Muscle of leg (tissue), 11 donors: ENCODE results near the gene PIK3R6. TPM values are rescaled to one million over a fixed set of nuclear protein-coding genes. Genes with fewer than 3 reads are reported as not detected.

Experiments used
- DNase-seq: peaks from one replicate; pipeline ENCODE4 v3.0.0; 2013
- H3K27ac ChIP-seq: one replicate; pipeline ENCODE4 v1.5.1; 2013; ENCODE audit warnings: mild to moderate bottlenecking, low read length, control low read depth
- H3K27me3 ChIP-seq: one replicate; pipeline ENCODE4 v1.6.1; 2013; ENCODE audit warnings: low read length; ENCODE audit not compliant: control insufficient read depth, insufficient read depth
- H3K36me3 ChIP-seq: one replicate; pipeline ENCODE4 v1.6.1; 2013; ENCODE audit warnings: low read length; ENCODE audit not compliant: control insufficient read depth, insufficient read depth
- H3K4me1 ChIP-seq: one replicate; pipeline ENCODE4 v1.6.1; 2013; ENCODE audit warnings: low read length; ENCODE audit not compliant: control insufficient read depth, insufficient read depth
- H3K4me3 ChIP-seq: one replicate; pipeline ENCODE4 v1.5.1; 2013; ENCODE audit warnings: low read length, control low read depth
- H3K9me3 ChIP-seq: replicated peaks from 2 replicates; pipeline ENCODE4 v1.6.1; 2013; ENCODE audit warnings: low read depth, low read length; ENCODE audit not compliant: control insufficient read depth
- WGBS: methylation state at CpG from one replicate; pipeline ENCODE4 v1.1.5; 2013; ENCODE audit warnings: missing lambda C conversion rate; ENCODE audit not compliant: insufficient coverage; 5-methylcytosine and 5-hydroxymethylcytosine counted together
- polyA plus RNA-seq, 8 donors: library from polyadenylated mRNA; unstranded; fragments of 120-200 nt; gene quantifications; one replicate each; pipeline versions ENCODE4 v1.2.1 to v1.2.3, GENCODE V29; 2013; ENCODE audit warnings: inconsistent platforms in 1 of 8, low replicate concordance in 1 of 8; ENCODE audit not compliant: insufficient read length in 8 of 8, insufficient read depth in 1 of 8
- total RNA-seq: library from RNA; stranded (reverse); fragments of 120-200 nt; gene quantifications from one replicate; pipeline ENCODE4 v1.2.4, GENCODE V29; 2013

Gene PIK3R6
- total and polyA plus RNA-seq, 9 donors: 1.5 to 6.5 (median 4.9) TPM

- Histone ChIP-seq H3K27ac (no peak overlapping the region), H3K27me3 (no peaks in the 10 kb centered on the region), H3K4me1 (no peaks in the 10 kb centered on the region), H3K36me3 (no peaks in the 10 kb centered on the region), H3K9me3 (no peaks in the 10 kb centered on the region), H3K4me3 (no peak overlapping the region)
- no peak for DNase-seq
- no CpG with 5 or more reads among the region's 5 CpGs for WGBS
Observed at GRCh38 chr17:8851600-8851999, 15.9 kb downstream of the PIK3R6 start.

DNA sequence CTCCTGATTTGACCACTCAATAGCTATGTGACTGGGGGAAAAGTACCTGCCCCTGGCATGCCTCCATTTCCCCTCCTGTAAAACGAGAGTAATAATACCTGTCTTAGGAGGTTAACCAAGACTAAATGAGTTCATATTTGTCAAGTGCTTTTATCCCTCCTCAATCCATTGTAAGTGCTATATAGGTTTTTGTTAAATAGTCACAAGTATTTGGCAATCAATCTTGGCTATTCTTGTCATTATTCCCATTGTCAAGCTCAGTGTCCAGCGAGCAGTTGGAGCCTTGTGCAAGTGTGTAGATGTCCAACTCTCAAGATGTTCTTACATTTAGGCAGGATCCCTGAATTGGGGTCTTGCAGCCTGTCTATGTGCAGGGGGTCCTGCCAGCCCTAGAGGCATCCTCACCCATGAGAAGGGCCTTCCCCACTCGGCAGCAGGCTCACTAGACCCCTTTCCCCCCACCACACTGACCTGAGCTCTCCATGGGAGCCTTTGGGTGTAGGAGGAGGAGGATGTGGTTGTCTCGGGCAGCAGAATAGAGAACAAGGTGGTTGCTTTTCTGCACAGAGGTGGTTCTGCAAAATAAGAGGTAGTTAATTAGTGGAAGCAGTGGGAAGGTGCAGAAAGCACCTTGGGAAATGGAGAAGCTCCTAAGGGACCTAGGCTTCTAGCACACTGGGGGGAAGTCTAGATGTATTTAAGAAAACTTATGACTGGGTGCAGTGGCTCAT is 18.0 kb downstream of the PIK3R6 start:
- Histone ChIP-seq H3K4me1 (no peaks in the 10 kb centered on the region), H3K36me3 (no peaks in the 10 kb centered on the region), H3K27me3 (no peaks in the 10 kb centered on the region), H3K9me3 (no peaks in the 10 kb centered on the region), H3K4me3 (no peak overlapping the region), H3K27ac (no peak overlapping the region)
- WGBS: 100% methylated on average over 1 of the region's 4 CpGs
- no peak for DNase-seq

GRCh38 chr17:8847891-8848290 is 19.6 kb downstream of the PIK3R6 start:
- no peak overlapping the region for H3K27ac ChIP-seq
- no peaks in the 10 kb centered on the region for H3K27me3 ChIP-seq
- no peaks in the 10 kb centered on the region for H3K9me3 ChIP-seq
- no peak for DNase-seq
- no peaks in the 10 kb centered on the region for H3K4me1 ChIP-seq
- H3K4me3 ChIP-seq: no peak overlapping the region
- H3K36me3 ChIP-seq: no peaks in the 10 kb centered on the region
- 60% methylated on average over 1 of the region's 2 CpGs for WGBS

GRCh38 chr17:8846768-8847211 is 20.7 kb downstream of the PIK3R6 start:
- H3K4me1 ChIP-seq: no peaks in the 10 kb centered on the region
- no peaks in the 10 kb centered on the region for H3K27me3 ChIP-seq
- no peak overlapping the region for H3K27ac ChIP-seq
- no peaks in the 10 kb centered on the region for H3K36me3 ChIP-seq
- no peak for DNase-seq
- H3K4me3 ChIP-seq: no peak overlapping the region
- H3K9me3 ChIP-seq: no peaks in the 10 kb centered on the region

DNA sequence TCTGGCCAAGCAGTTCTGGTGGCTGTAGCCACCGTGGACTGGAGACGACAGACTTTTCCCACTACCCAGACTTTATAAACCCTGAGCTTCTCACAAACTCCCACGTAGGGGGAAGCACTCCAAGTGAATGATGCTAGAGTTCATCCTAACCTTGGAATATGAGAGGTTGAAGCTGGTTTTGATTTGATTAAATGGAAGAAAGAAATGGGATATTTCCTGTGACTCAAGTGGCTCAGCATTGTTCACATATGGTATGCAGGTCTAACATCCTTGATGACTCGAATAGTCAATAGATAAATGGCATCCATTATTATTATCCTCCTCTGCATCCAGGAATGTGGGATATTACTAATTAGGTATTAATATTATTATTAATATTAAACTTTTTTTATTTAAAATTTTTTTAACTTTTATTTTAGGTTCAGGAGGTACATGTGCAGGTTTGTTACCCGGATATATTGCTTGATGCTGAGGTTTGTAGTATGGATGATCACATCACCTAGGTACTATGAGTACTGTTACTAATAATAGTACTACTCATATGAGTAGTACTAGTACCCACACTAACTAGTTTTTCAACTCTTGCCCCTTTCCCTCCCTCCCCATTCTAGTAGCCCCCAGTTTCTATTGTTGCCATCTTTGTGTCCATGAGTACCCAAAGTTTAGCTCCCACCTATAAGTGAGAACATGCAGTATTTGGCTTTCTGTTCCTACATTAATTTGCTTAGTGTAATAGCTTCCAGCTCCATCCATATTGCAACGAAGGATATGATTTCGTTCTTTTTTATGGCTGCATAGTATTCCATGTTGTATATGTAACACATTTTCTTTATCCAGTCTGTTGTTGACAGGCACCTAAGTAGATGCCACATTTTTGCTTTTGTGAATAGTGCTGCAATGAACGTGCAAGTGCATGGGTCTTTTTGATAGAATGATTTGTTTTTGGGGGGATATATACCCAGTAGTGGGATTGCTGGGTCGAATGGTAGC is 22.9 kb downstream of the PIK3R6 start:
- Histone ChIP-seq H3K36me3 (no peaks in the 10 kb centered on the region), H3K27me3 (no peaks in the 10 kb centered on the region), H3K9me3 (no peaks in the 10 kb centered on the region), H3K27ac (no peak overlapping the region), H3K4me1 (no peaks in the 10 kb centered on the region), H3K4me3 (no peak overlapping the region)
- no CpG with 5 or more reads among the region's 9 CpGs for WGBS
- no peak for DNase-seq

GRCh38 chr17:8843344-8843743 is 24.1 kb downstream of the PIK3R6 start:
- peak; percentile 35 for DNase-seq
- Histone ChIP-seq H3K9me3 (no peaks in the 10 kb centered on the region), H3K4me3 (no peak overlapping the region), H3K4me1 (no peaks in the 10 kb centered on the region), H3K27me3 (no peaks in the 10 kb centered on the region), H3K36me3 (no peaks in the 10 kb centered on the region), H3K27ac (no peak overlapping the region)
- WGBS: no CpG with 5 or more reads among the region's 2 CpGs

DNA sequence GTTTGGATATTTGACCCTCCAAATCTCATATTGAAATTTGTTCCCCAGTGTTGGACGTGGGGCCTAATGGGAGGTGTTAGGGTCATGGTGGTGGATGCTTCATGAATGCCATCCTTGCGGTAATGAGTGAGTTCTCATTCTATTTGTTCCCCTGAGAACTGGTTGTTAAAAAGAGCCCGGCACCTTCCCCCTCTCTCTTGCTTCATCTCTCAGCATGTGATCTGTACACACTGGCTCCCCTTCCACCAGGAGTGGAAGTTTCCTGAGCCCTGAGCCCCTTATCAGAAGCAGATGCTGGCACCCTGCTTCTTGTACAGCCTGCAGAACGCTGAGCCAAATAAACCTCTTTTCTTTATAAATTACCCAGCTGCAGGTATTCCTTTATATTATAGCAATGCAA is 25.6 kb downstream of the PIK3R6 start:
- no peaks in the 10 kb centered on the region for H3K4me1 ChIP-seq
- H3K27ac ChIP-seq: no peak overlapping the region
- H3K9me3 ChIP-seq: no peaks in the 10 kb centered on the region
- 55% methylated on average over 2 of the region's 4 CpGs for WGBS
- H3K4me3 ChIP-seq: no peak overlapping the region
- H3K36me3 ChIP-seq: no peaks in the 10 kb centered on the region
- peaks cover 5% of the 10 kb centered on the region for H3K27me3 ChIP-seq
- no peak for DNase-seq

DNA sequence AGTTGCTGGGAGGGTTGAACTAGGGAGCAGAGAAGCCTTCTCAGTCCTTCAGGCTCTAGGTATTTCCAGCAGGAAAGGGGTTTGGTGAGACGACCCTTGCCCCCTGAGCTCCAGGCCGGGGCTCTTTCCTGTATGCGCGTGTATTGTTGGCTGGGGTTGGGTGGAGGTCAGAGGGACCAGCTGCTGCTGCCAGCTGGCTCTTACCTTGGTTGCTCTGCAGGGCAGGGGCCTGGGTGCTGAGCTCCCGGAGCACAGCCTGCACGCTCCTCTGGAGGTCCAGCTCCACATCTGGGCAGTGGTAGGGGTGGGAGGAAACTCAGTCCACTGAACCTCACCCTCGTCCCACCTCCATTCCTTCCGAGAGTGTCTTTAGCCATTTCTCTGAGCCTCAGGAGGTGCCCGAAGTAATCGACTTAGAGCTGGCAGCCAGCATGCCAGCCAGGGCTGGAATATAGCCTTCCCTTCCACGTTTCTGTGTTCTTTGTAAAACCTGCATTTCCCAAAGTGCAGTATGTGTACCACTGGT is 28.0 kb downstream of the PIK3R6 start:
- Histone ChIP-seq H3K36me3 (no peaks in the 10 kb centered on the region), H3K4me1 (no peaks in the 10 kb centered on the region), H3K27ac (no peak overlapping the region), H3K27me3 (peaks cover 8% of the 10 kb centered on the region), H3K9me3 (no peaks in the 10 kb centered on the region), H3K4me3 (no peak overlapping the region)
- no peak for DNase-seq
- 17% methylated on average over 4 of the region's 11 CpGs for WGBS

- Histone ChIP-seq H3K27ac (no peak overlapping the region), H3K27me3 (peaks cover 8% of the 10 kb centered on the region), H3K4me3 (no peak overlapping the region), H3K36me3 (no peaks in the 10 kb centered on the region), H3K4me1 (no peaks in the 10 kb centered on the region), H3K9me3 (no peaks in the 10 kb centered on the region)
- 76% methylated on average over 12 of the region's 12 CpGs for WGBS
- DNase-seq: no peak
Observed at GRCh38 chr17:8838551-8839095, 28.9 kb downstream of the PIK3R6 start.

DNA sequence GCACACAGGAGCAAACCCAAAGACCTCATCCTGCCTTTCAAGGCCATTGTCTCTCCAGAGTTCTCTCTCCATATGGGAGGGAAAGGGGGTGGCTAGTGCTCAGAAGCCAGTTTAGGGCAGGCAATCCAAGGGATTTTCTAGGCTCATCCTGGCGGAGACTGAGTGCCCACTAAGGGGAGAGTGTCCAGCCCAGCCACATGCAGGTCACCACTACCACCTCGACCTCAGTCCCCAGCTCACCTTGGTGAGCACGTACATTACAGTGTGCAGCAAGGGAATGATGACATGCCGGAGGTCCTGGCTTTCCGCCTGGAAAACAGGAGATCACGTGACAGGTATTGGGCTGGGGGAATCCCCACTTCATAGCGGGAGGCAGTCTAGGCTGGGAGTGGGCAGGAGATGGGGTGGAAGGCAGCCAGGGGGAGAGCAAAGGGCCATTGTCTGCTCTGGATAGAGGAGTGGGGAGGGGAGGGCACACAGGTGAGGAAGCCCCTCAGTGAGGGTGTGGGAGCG is 29.9 kb downstream of the PIK3R6 start:
- Histone ChIP-seq H3K4me1 (no peaks in the 10 kb centered on the region), H3K4me3 (no peak overlapping the region), H3K27me3 (peaks cover 13% of the 10 kb centered on the region), H3K36me3 (no peaks in the 10 kb centered on the region), H3K9me3 (no peaks in the 10 kb centered on the region), H3K27ac (no peak overlapping the region)
- DNase-seq: no peak
- WGBS: 36% methylated on average over 6 of the region's 8 CpGs
